ENCODE results near the gene FOXC1.

Gene FOXC1

GRCh38 chr6:1599469-1599868, 10.2 kb upstream of the FOXC1 start:
- no peak overlapping the region for H3K4me3 Mint-ChIP-seq
- CTCF ChIA-PET, result interaction anchor here (0.5 to 2.3 kb wide), 4 partner anchors 8 to 945 kb away, joined by 3 to 5 read pairs (median 4); no protein-coding TSS in a partner anchor
- H3K4me1 Mint-ChIP-seq, result peaks cover 6% of the 10 kb centered on the region

GRCh38 chr6:1600063-1600763, 9.5 kb upstream of the FOXC1 start:
- peaks cover 95% of the 10 kb centered on the region for H3K27me3 Mint-ChIP-seq
- H3K36me3 Mint-ChIP-seq, result no peaks in the 10 kb centered on the region
- no peak for DNase-seq
- CTCF ChIA-PET, result interaction anchor here (0.6 to 2.3 kb wide), 2 partner anchors 498 to 754 kb away, joined by 3 to 5 read pairs; no protein-coding TSS in a partner anchor
- no peak overlapping the region for H3K4me3 Mint-ChIP-seq
- no peak overlapping the region for H3K27ac Mint-ChIP-seq
- peaks cover 4% of the 10 kb centered on the region for H3K4me1 Mint-ChIP-seq
- H3K9me3 Mint-ChIP-seq, result no peaks in the 10 kb centered on the region

More at GRCh38 chr6:1599469-1599868, 10.2 kb upstream of the FOXC1 start:
- no peaks in the 10 kb centered on the region for H3K9me3 Mint-ChIP-seq
- no peak for DNase-seq
- peaks cover 94% of the 10 kb centered on the region for H3K27me3 Mint-ChIP-seq
- H3K36me3 Mint-ChIP-seq, result no peaks in the 10 kb centered on the region
- H3K27ac Mint-ChIP-seq, result no peak overlapping the region

- H3K4me1 Mint-ChIP-seq, result peaks cover 9% of the 10 kb centered on the region
- CTCF ChIA-PET, result interaction anchor here (2.2 to 2.3 kb wide), 2 partner anchors 753 to 1034 kb away, joined by 5 to 9 read pairs; no protein-coding TSS in a partner anchor
- DNase-seq, result no peak
- H3K9me3 Mint-ChIP-seq, result no peaks in the 10 kb centered on the region
- H3K4me3 Mint-ChIP-seq, result no peak overlapping the region
- H3K27ac Mint-ChIP-seq, result no peak overlapping the region
- no peaks in the 10 kb centered on the region for H3K36me3 Mint-ChIP-seq
- peaks cover 96% of the 10 kb centered on the region for H3K27me3 Mint-ChIP-seq
These were observed 9.0 kb upstream of the FOXC1 start for GRCh38 chr6:1600764-1601157.

GRCh38 chr6:1601158-1602048, 8.3 kb upstream of the FOXC1 start:
- H3K27ac Mint-ChIP-seq, result no peak overlapping the region
- no peak overlapping the region for H3K4me3 Mint-ChIP-seq
- H3K9me3 Mint-ChIP-seq, result no peaks in the 10 kb centered on the region
- peaks cover 96% of the 10 kb centered on the region for H3K27me3 Mint-ChIP-seq
- no peaks in the 10 kb centered on the region for H3K36me3 Mint-ChIP-seq
- no peak for DNase-seq
- H3K4me1 Mint-ChIP-seq, result peaks cover 8% of the 10 kb centered on the region
- CTCF ChIA-PET, result interaction anchor here (0.6 to 2.3 kb wide), 4 partner anchors 82 to 1033 kb away, joined by 3 to 9 read pairs (median 4); no protein-coding TSS in a partner anchor

GRCh38 chr6:1602049-1602713, 7.5 kb upstream of the FOXC1 start:
- Mint-ChIP-seq H3K4me1 (peaks cover 12% of the 10 kb centered on the region), H3K27me3 (peaks cover 96% of the 10 kb centered on the region), H3K9me3 (no peaks in the 10 kb centered on the region), H3K4me3 (no peak overlapping the region), H3K27ac (no peak overlapping the region), H3K36me3 (no peaks in the 10 kb centered on the region)
- CTCF ChIA-PET, result interaction anchor here (0.6 to 2.2 kb wide), 6 partner anchors 92 to 1032 kb away, joined by 3 to 9 read pairs (median 3); no protein-coding TSS in a partner anchor
- DNase-seq, result no peak

- H3K9me3 Mint-ChIP-seq, result no peaks in the 10 kb centered on the region
- H3K27ac Mint-ChIP-seq, result peak overlapping the region; percentile 45
- no peak overlapping the region for H3K4me3 Mint-ChIP-seq
- H3K36me3 Mint-ChIP-seq, result peaks cover 2% of the 10 kb centered on the region
- DNase-seq, result no peak
- peaks cover 26% of the 10 kb centered on the region for H3K4me1 Mint-ChIP-seq
- CTCF ChIA-PET, result interaction anchor here (1.0 kb wide), 1 partner anchor 78 kb away, joined by 5 read pairs; no protein-coding TSS in a partner anchor
- H3K27me3 Mint-ChIP-seq, result peaks cover 96% of the 10 kb centered on the region
These were observed 6.0 kb upstream of the FOXC1 start for GRCh38 chr6:1603708-1604107.

- H3K4me3 Mint-ChIP-seq, result no peak overlapping the region
- peaks cover 96% of the 10 kb centered on the region for H3K27me3 Mint-ChIP-seq
- peak; percentile 60 for DNase-seq
- H3K4me1 Mint-ChIP-seq, result peaks cover 30% of the 10 kb centered on the region
- H3K36me3 Mint-ChIP-seq, result peaks cover 3% of the 10 kb centered on the region
- no peaks in the 10 kb centered on the region for H3K9me3 Mint-ChIP-seq
- no peak overlapping the region for H3K27ac Mint-ChIP-seq
- CTCF ChIA-PET, result no interaction called here
These were observed 5.3 kb upstream of the FOXC1 start for GRCh38 chr6:1604158-1605003.

GRCh38 chr6:1605004-1605892, 4.5 kb upstream of the FOXC1 start:
- Mint-ChIP-seq H3K4me1 (peaks cover 30% of the 10 kb centered on the region), H3K9me3 (no peaks in the 10 kb centered on the region), H3K36me3 (peaks cover 3% of the 10 kb centered on the region), H3K27me3 (peaks cover 95% of the 10 kb centered on the region), H3K27ac (peak overlapping the region; percentile 74), H3K4me3 (no peak overlapping the region)
- CTCF ChIA-PET, result interaction anchor here (1.4 to 2.2 kb wide), 3 partner anchors 499 to 1030 kb away, joined by 3 to 8 read pairs (median 7); no protein-coding TSS in a partner anchor
- DNase-seq, result no peak

GRCh38 chr6:1605893-1606779, 3.6 kb upstream of the FOXC1 start:
- Mint-ChIP-seq H3K4me1 (peaks cover 34% of the 10 kb centered on the region), H3K9me3 (no peaks in the 10 kb centered on the region), H3K4me3 (no peak overlapping the region), H3K36me3 (peaks cover 3% of the 10 kb centered on the region), H3K27me3 (peaks cover 93% of the 10 kb centered on the region), H3K27ac (peak overlapping the region; percentile 33)
- DNase-seq, result no peak
- CTCF ChIA-PET, result interaction anchor here (1.1 to 2.2 kb wide), 6 partner anchors 13 to 1029 kb away, joined by 3 to 8 read pairs (median 5); no protein-coding TSS in a partner anchor

GRCh38 chr6:1606780-1607515, 2.8 kb upstream of the FOXC1 start:
- H3K4me3 Mint-ChIP-seq, result peak overlapping the region; percentile 43
- no peak for DNase-seq
- peaks cover 36% of the 10 kb centered on the region for H3K4me1 Mint-ChIP-seq
- H3K9me3 Mint-ChIP-seq, result no peaks in the 10 kb centered on the region
- H3K27ac Mint-ChIP-seq, result peak overlapping the region; percentile 83
- peaks cover 89% of the 10 kb centered on the region for H3K27me3 Mint-ChIP-seq
- H3K36me3 Mint-ChIP-seq, result peaks cover 5% of the 10 kb centered on the region
- CTCF ChIA-PET, result interaction anchor here (1.1 to 2.2 kb wide), 9 partner anchors 9 to 1028 kb away, joined by 3 to 8 read pairs (median 5); no protein-coding TSS in a partner anchor
